HG03521 (cell line): ENCODE measurements around the gene LRRC8B.
"Not testable (repeated sequence)": the region's sequence is repeated elsewhere in the genome, so short reads cannot be mapped to it uniquely, and the experiment has no call there.

Source experiments
- ATAC-seq: cut with Tn5 transposase; IDR thresholded peaks from one replicate; pipeline ENCODE4 v1.9.1; 2021; ENCODE audit warnings: mild to moderate bottlenecking, moderate library complexity; ENCODE audit not compliant: unreplicated experiment

Gene LRRC8B

GRCh38 chr1:89523572-89524368, 859 bp upstream of the LRRC8B start:
- peak; percentile 13 for ATAC-seq

- peak; percentile 6 for ATAC-seq
These were observed 683 bp downstream of the LRRC8B start for GRCh38 chr1:89525169-89525855.

GRCh38 chr1:89527256-89527655, 2.6 kb downstream of the LRRC8B start:
- no peak for ATAC-seq

GRCh38 chr1:89527750-89528381, 3.2 kb downstream of the LRRC8B start:
- no peak for ATAC-seq

- ATAC-seq: no peak
These were observed 3.8 kb downstream of the LRRC8B start for GRCh38 chr1:89528382-89528780.

- ATAC-seq: no peak
These were observed 4.6 kb downstream of the LRRC8B start for GRCh38 chr1:89529196-89529595.

GRCh38 chr1:89530444-89531089, 5.9 kb downstream of the LRRC8B start:
- ATAC-seq: no peak

GRCh38 chr1:89531480-89532139, 7.0 kb downstream of the LRRC8B start:
- no peak for ATAC-seq

GRCh38 chr1:89532228-89532627, 7.6 kb downstream of the LRRC8B start:
- ATAC-seq: no peak

- ATAC-seq: no peak
These were observed 8.2 kb downstream of the LRRC8B start for GRCh38 chr1:89532866-89533265.

- no peak for ATAC-seq
These were observed 10.9 kb downstream of the LRRC8B start for GRCh38 chr1:89535537-89535936.

- ATAC-seq: no peak
These were observed 12.1 kb downstream of the LRRC8B start for GRCh38 chr1:89536555-89537341.

GRCh38 chr1:89538361-89538760, 13.7 kb downstream of the LRRC8B start:
- no peak for ATAC-seq

- ATAC-seq: no peak
These were observed 14.5 kb downstream of the LRRC8B start for GRCh38 chr1:89539128-89539527.

GRCh38 chr1:89540406-89540970, 15.9 kb downstream of the LRRC8B start:
- no peak for ATAC-seq

GRCh38 chr1:89542345-89542744, 17.7 kb downstream of the LRRC8B start:
- ATAC-seq: no peak

GRCh38 chr1:89543632-89544031, 19.0 kb downstream of the LRRC8B start:
- ATAC-seq: not testable (repeated sequence)

- no peak for ATAC-seq
These were observed 20.8 kb downstream of the LRRC8B start for GRCh38 chr1:89545264-89546038.
